Mesenchymal stem cell (in vitro differentiated cells and primary cell): ENCODE data around the gene HPS4.
"Not testable (repeated sequence)": the region's sequence is repeated elsewhere in the genome, so short reads cannot be mapped to it uniquely, and the experiment has no call there.

Source experiments
- DNase-seq: peaks from one replicate; pipeline ENCODE4 v3.0.0-alpha.2; 2013
- H2AFZ ChIP-seq: one replicate; pipeline ENCODE4 v1.6.1; 2013; ENCODE audit warnings: low read depth, mild to moderate bottlenecking, control low read depth, inconsistent platforms, low read length, moderate library complexity
- H2AK5ac ChIP-seq: 2 replicates; pipeline ENCODE4 v1.6.1; 2013; ENCODE audit warnings: low read length, moderate library complexity, mild to moderate bottlenecking, inconsistent platforms; ENCODE audit not compliant: severe bottlenecking
- H2BK120ac ChIP-seq: one replicate; pipeline ENCODE4 v1.6.1; 2013; ENCODE audit warnings: low read depth, mild to moderate bottlenecking, inconsistent platforms, low read length, moderate library complexity
- H2BK12ac ChIP-seq, 2 experiments: one replicate each; pipeline ENCODE4 v1.6.1; 2013; ENCODE audit warnings: inconsistent platforms in 2 of 2, low read length in 2 of 2, mild to moderate bottlenecking in 2 of 2, moderate library complexity in 2 of 2, control low read depth in 1 of 2
- H2BK15ac ChIP-seq: one replicate; pipeline ENCODE4 v1.6.1; 2013; ENCODE audit warnings: mild to moderate bottlenecking, low read depth, inconsistent platforms; ENCODE audit not compliant: poor library complexity, severe bottlenecking
- H2BK5ac ChIP-seq: 2 replicates; pipeline ENCODE4 v1.6.1; 2013; ENCODE audit warnings: low read depth, mild to moderate bottlenecking, low read length, control low read depth, inconsistent platforms; ENCODE audit not compliant: poor library complexity, severe bottlenecking
- H3K14ac ChIP-seq, 2 experiments: one replicate each; pipeline ENCODE4 v1.6.1; 2013; ENCODE audit warnings: inconsistent platforms in 2 of 2, low read length in 2 of 2, control low read depth in 1 of 2, mild to moderate bottlenecking in 1 of 2, moderate library complexity in 1 of 2
- H3K18ac ChIP-seq, 2 experiments: one replicate each; pipeline ENCODE4 v1.6.1; 2013; ENCODE audit warnings: inconsistent platforms in 2 of 2, low read length in 2 of 2, control low read depth in 1 of 2, low read depth in 1 of 2, mild to moderate bottlenecking in 1 of 2
- H3K23ac ChIP-seq, 2 experiments: one replicate each; pipeline ENCODE4 v1.6.1; 2013; ENCODE audit warnings: inconsistent platforms in 2 of 2, low read length in 2 of 2, mild to moderate bottlenecking in 2 of 2, moderate library complexity in 2 of 2, control low read depth in 1 of 2
- H3K27ac ChIP-seq: 2 replicates; pipeline ENCODE4 v1.5.1; 2013; ENCODE audit warnings: mild to moderate bottlenecking, moderate library complexity, low read length, control low read depth, inconsistent platforms; ENCODE audit not compliant: poor library complexity, severe bottlenecking
- H3K27me3 ChIP-seq, 2 experiments: 2 replicates each; pipeline versions ENCODE4 v1.6.1 to v1.7.0; 2013; ENCODE audit warnings: low read length in 2 of 2, mild to moderate bottlenecking in 2 of 2, moderate library complexity in 2 of 2, control low read depth in 1 of 2, inconsistent platforms in 1 of 2; ENCODE audit not compliant: control insufficient read depth in 1 of 2, insufficient read depth in 1 of 2
- H3K36me3 ChIP-seq, 2 experiments: 2 replicates each; pipeline versions ENCODE4 v1.6.1 to v1.7.0; 2013; ENCODE audit warnings: low read length in 2 of 2, control low read depth in 1 of 2, inconsistent platforms in 1 of 2, low read depth in 1 of 2, mild to moderate bottlenecking in 1 of 2; ENCODE audit not compliant: insufficient read depth in 2 of 2, control insufficient read depth in 1 of 2
- H3K4ac ChIP-seq, 2 experiments: one replicate each; pipeline ENCODE4 v1.6.1; 2013; ENCODE audit warnings: inconsistent platforms in 2 of 2, low read length in 2 of 2, mild to moderate bottlenecking in 2 of 2, moderate library complexity in 2 of 2, control low read depth in 1 of 2, low read depth in 1 of 2
- H3K4me1 ChIP-seq: 2 replicates; pipeline ENCODE4 v1.6.1; 2013; ENCODE audit warnings: low read depth, low read length, control low read depth; ENCODE audit not compliant: control insufficient read depth, insufficient read depth
- H3K4me2 ChIP-seq: 2 replicates; pipeline ENCODE4 v1.6.1; 2013; ENCODE audit warnings: low read length, mild to moderate bottlenecking, inconsistent platforms; ENCODE audit not compliant: poor library complexity, severe bottlenecking
- H3K4me3 ChIP-seq, 2 experiments: 2 replicates each; pipeline versions ENCODE4 v1.5.1 to v1.7.0; 2013; ENCODE audit warnings: low read length in 2 of 2, mild to moderate bottlenecking in 2 of 2, control low read depth in 1 of 2, low read depth in 1 of 2; ENCODE audit not compliant: insufficient read depth in 1 of 2
- H3K79me1 ChIP-seq: replicated peaks from 2 replicates; pipeline ENCODE4 v1.6.1; 2013; ENCODE audit warnings: mild to moderate bottlenecking, control low read depth, low read length, inconsistent platforms; ENCODE audit not compliant: poor library complexity, severe bottlenecking
- H3K9ac ChIP-seq: 2 replicates; pipeline ENCODE4 v1.7.0; 2013; ENCODE audit warnings: mild to moderate bottlenecking, low read length, moderate library complexity
- H3K9me3 ChIP-seq: 2 replicates; pipeline ENCODE4 v1.7.0; 2013; ENCODE audit warnings: mild to moderate bottlenecking, low read length; ENCODE audit not compliant: control insufficient read depth
- H4K8ac ChIP-seq: one replicate; pipeline ENCODE4 v1.6.1; 2013; ENCODE audit warnings: inconsistent platforms, mild to moderate bottlenecking, low read length, moderate library complexity
- H4K91ac ChIP-seq: one replicate; pipeline ENCODE4 v1.6.1; 2013; ENCODE audit warnings: mild to moderate bottlenecking, low read length, inconsistent platforms
- WGBS: methylation state at CpG from one replicate; pipeline ENCODE4 v1.1.7; 2013; ENCODE audit warnings: mixed read lengths; 5-methylcytosine and 5-hydroxymethylcytosine counted together

The HPS4 gene

GRCh38 chr22:26414347-26414746, 69.2 kb downstream of the HPS4 start:
- no peak overlapping the region for H3K9ac ChIP-seq
- no peaks in the 10 kb centered on the region for H3K79me1 ChIP-seq
- no peak overlapping the region for H3K4me3 ChIP-seq
- no peak overlapping the region for H3K18ac ChIP-seq
- H3K36me3 ChIP-seq = no peaks in the 10 kb centered on the region
- peaks cover 5% of the 10 kb centered on the region for H3K4me1 ChIP-seq
- H3K14ac ChIP-seq = no peak overlapping the region
- DNase-seq = no peak
- no peak overlapping the region for H2AFZ ChIP-seq
- no peak overlapping the region for H2AK5ac ChIP-seq
- H4K8ac ChIP-seq = no peak overlapping the region
- WGBS = 78% methylated on average over 4 of the region's 4 CpGs
- H3K27ac ChIP-seq = no peak overlapping the region
- H3K9me3 ChIP-seq = no peaks in the 10 kb centered on the region
- peaks cover 39 to 70% of the 10 kb centered on the region in 2 experiments for H3K27me3 ChIP-seq
- no peak overlapping the region for H2BK5ac ChIP-seq
- H2BK120ac ChIP-seq = no peak overlapping the region
- H3K4me2 ChIP-seq = no peak overlapping the region
- no peak overlapping the region for H3K4ac ChIP-seq
- no peak overlapping the region for H2BK12ac ChIP-seq
- no peak overlapping the region for H2BK15ac ChIP-seq
- no peak overlapping the region for H4K91ac ChIP-seq
- no peak overlapping the region for H3K23ac ChIP-seq

GRCh38 chr22:26410386-26410785, 73.2 kb downstream of the HPS4 start:
- Histone ChIP-seq H2BK120ac (no peak overlapping the region), H3K9me3 (no peaks in the 10 kb centered on the region), H2BK12ac (no peak overlapping the region), H3K23ac (no peak overlapping the region), H2AFZ (no peak overlapping the region), H3K36me3 (no peaks in the 10 kb centered on the region), H2BK5ac (no peak overlapping the region), H3K27ac (no peak overlapping the region), H3K4me2 (no peak overlapping the region), H3K4me1 (no peaks in the 10 kb centered on the region), H3K27me3 (peaks cover 43 to 45% of the 10 kb centered on the region in 2 experiments), H2AK5ac (no peak overlapping the region), H3K9ac (no peak overlapping the region), H4K91ac (no peak overlapping the region), H3K4ac (no peak overlapping the region), H3K14ac (no peak overlapping the region), H3K4me3 (no peak overlapping the region), H2BK15ac (no peak overlapping the region), H4K8ac (no peak overlapping the region), H3K79me1 (no peaks in the 10 kb centered on the region), H3K18ac (no peak overlapping the region)
- WGBS = 88% methylated on average over 2 of the region's 5 CpGs
- DNase-seq = no peak

DNA sequence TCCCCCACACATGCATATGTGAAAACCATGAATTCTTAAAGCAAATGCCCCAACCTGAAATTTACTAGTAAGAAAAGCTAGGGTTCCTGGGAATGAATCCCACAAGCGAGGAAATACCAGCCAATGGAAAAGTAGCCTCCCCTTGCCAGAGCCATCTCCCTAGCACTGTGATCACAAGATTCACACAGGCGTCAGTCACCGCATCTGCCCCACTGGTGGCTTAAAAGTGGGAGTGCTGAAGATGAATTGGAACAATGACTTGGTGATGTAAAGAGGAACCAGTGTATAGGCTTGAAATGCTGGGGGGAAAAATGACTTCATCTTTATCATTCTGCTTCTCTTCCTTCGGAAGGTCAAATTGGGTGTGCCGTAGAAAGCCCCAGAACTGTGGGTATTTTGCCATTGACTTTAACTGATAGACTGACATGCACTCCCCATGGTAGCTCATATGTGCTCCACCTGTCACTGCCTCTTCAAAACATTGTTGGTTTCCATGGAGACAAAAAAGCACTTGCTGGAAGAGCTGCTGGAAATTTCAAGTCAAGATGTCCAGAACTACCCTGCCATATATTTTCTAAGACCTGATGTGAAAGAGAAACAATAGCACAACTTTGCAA, 73.8 kb downstream of the HPS4 start:
- H3K4ac ChIP-seq = no peak overlapping the region
- no peaks in the 10 kb centered on the region for H3K9me3 ChIP-seq
- H3K4me1 ChIP-seq = no peaks in the 10 kb centered on the region
- no peaks in the 10 kb centered on the region for H3K79me1 ChIP-seq
- no peak overlapping the region for H3K4me3 ChIP-seq
- H2BK120ac ChIP-seq = no peak overlapping the region
- no peak overlapping the region for H3K27ac ChIP-seq
- H3K14ac ChIP-seq = no peak overlapping the region
- H3K27me3 ChIP-seq = peaks cover 43 to 44% of the 10 kb centered on the region in 2 experiments
- no peak for DNase-seq
- H2BK5ac ChIP-seq = no peak overlapping the region
- H3K4me2 ChIP-seq = no peak overlapping the region
- no peak overlapping the region for H4K8ac ChIP-seq
- H3K18ac ChIP-seq = no peak overlapping the region
- no peak overlapping the region for H2BK15ac ChIP-seq
- H2BK12ac ChIP-seq = no peak overlapping the region
- no peak overlapping the region for H2AFZ ChIP-seq
- H3K23ac ChIP-seq = no peak overlapping the region
- H3K9ac ChIP-seq = no peak overlapping the region
- no peak overlapping the region for H4K91ac ChIP-seq
- H2AK5ac ChIP-seq = no peak overlapping the region
- H3K36me3 ChIP-seq = no peaks in the 10 kb centered on the region
- WGBS = 85% methylated on average over 5 of the region's 5 CpGs

GRCh38 chr22:26408562-26409220, 74.9 kb downstream of the HPS4 start:
- WGBS = 83% methylated on average over 6 of the region's 7 CpGs

More at GRCh38 chr22:26408562-26409220, 74.9 kb downstream of the HPS4 start:
- H3K36me3 ChIP-seq, H3K4me3 ChIP-seq, H3K79me1 ChIP-seq, H3K4me2 ChIP-seq, H3K4me1 ChIP-seq, H3K27ac ChIP-seq, H3K4ac ChIP-seq, DNase-seq, H3K9ac ChIP-seq, H2BK12ac ChIP-seq, H3K14ac ChIP-seq, H3K18ac ChIP-seq, H4K8ac ChIP-seq, H4K91ac ChIP-seq, H3K9me3 ChIP-seq, H2BK5ac ChIP-seq, H3K23ac ChIP-seq, H2AFZ ChIP-seq, H2BK120ac ChIP-seq, H2BK15ac ChIP-seq, H2AK5ac ChIP-seq: not testable (repeated sequence)
- peaks cover 44 to 55% of the 10 kb centered on the region in 2 experiments for H3K27me3 ChIP-seq
